GM23248 (cell line): ENCODE measurements around the gene NLK. TPM values are rescaled to one million over a fixed set of nuclear protein-coding genes. Genes with fewer than 3 reads are reported as not detected.

ENCODE experiments used
- DNase-seq: peaks from one replicate; pipeline ENCODE4 v3.0.0-alpha.2; 2015
- H2AFZ ChIP-seq: fragments of 200-600 bp; sonication (generic); 2 replicates; pipeline ENCODE4 v1.6.1; 2016; ENCODE audit warnings: antibody characterized with exemption
- H3F3A ChIP-seq: fragments of 200-600 bp; sonication (generic); 2 replicates; pipeline ENCODE4 v1.6.1; 2016; ENCODE audit warnings: mild to moderate bottlenecking, antibody characterized with exemption, mixed run types; ENCODE audit not compliant: insufficient read depth
- H3K27ac ChIP-seq: fragments of 200-600 bp; sonication (generic); 2 replicates; pipeline ENCODE4 v1.5.1; 2016; ENCODE audit warnings: mild to moderate bottlenecking
- H3K27me3 ChIP-seq: fragments of 200-600 bp; sonication (generic); replicated peaks from 2 replicates; pipeline ENCODE4 v1.6.1; 2016; ENCODE audit warnings: mild to moderate bottlenecking; ENCODE audit not compliant: insufficient read depth
- H3K36me3 ChIP-seq: fragments of 200-600 bp; sonication (generic); 2 replicates; pipeline ENCODE4 v1.6.1; 2016; ENCODE audit warnings: low read depth, mild to moderate bottlenecking
- H3K4me1 ChIP-seq: fragments of 200-600 bp; sonication (generic); 2 replicates; pipeline ENCODE4 v1.6.1; 2016; ENCODE audit warnings: mild to moderate bottlenecking; ENCODE audit not compliant: insufficient read depth
- H3K4me2 ChIP-seq: fragments of 200-600 bp; sonication (generic); one replicate; pipeline ENCODE4 v1.6.1; 2016; ENCODE audit warnings: mild to moderate bottlenecking; ENCODE audit not compliant: unreplicated experiment
- H3K4me3 ChIP-seq: fragments of 200-600 bp; sonication (generic); 2 replicates; pipeline ENCODE4 v1.5.1; 2016; ENCODE audit warnings: mild to moderate bottlenecking
- H3K79me2 ChIP-seq: fragments of 200-600 bp; sonication (generic); 2 replicates; pipeline ENCODE4 v1.6.1; 2016; ENCODE audit warnings: mild to moderate bottlenecking; ENCODE audit not compliant: insufficient read depth
- H3K9ac ChIP-seq: fragments of 200-600 bp; sonication (generic); 2 replicates; pipeline ENCODE4 v1.6.1; 2016; ENCODE audit warnings: mild to moderate bottlenecking
- H3K9me2 ChIP-seq: fragments of 200-600 bp; sonication (generic); 2 replicates; pipeline ENCODE4 v1.6.1; 2016; ENCODE audit warnings: mixed run types, mild to moderate bottlenecking, moderate library complexity; ENCODE audit not compliant: insufficient read depth
- H3K9me3 ChIP-seq: fragments of 200-600 bp; sonication (generic); one replicate; pipeline ENCODE4 v1.6.1; 2017; ENCODE audit warnings: low read depth
- H4K20me1 ChIP-seq: fragments of 200-600 bp; sonication (generic); 2 replicates; pipeline ENCODE4 v1.6.0; 2016; ENCODE audit not compliant: insufficient read depth
- EZH2 ChIP-seq: fragments of 200-600 bp; sonication (generic); IDR thresholded peaks from 2 replicates; pipeline ENCODE4 v1.6.1; 2018; ENCODE audit warnings: antibody characterized with exemption, mild to moderate bottlenecking; ENCODE audit not compliant: insufficient read depth, poor library complexity, severe bottlenecking
- EZH2phosphoT487 ChIP-seq: fragments of 200-600 bp; sonication (generic); IDR thresholded peaks from 2 replicates; pipeline ENCODE4 v1.6.1; 2018; ENCODE audit warnings: antibody characterized with exemption, moderate library complexity, mild to moderate bottlenecking, low read depth; ENCODE audit not compliant: insufficient read depth
- WGBS, 2 experiments: methylation state at CpG; one replicate each; pipeline ENCODE4 v1.1.6; 2015 to 2017; ENCODE audit warnings: low lambda C conversion rate in 2 of 2, low coverage in 1 of 2; ENCODE audit errors: missing lambda C conversion rate in 2 of 2; 5-methylcytosine and 5-hydroxymethylcytosine counted together
- in situ Hi-C: fragments of 300-500 bp; cut with MboI; formaldehyde crosslinking; loops from 2 replicates; pipeline ENCODE4 v1.15.0; 2020
- polyA plus RNA-seq: library from polyadenylated mRNA; unstranded; fragments of >200 nt; fragmentation: Nextera tagmentation; extraction: Ambion mirVana; gene quantifications from 2 replicates; pipeline ENCODE4 v1.2.1, GENCODE V29; 2016
- total RNA-seq: library from RNA; depleted of rRNA; stranded (reverse); fragments of >200 nt; shearing (Covaris generic); gene quantifications from 2 replicates; pipeline ENCODE4 v1.2.3, GENCODE V29; 2014; rRNA removed

NLK gene
- 11.4 and 17.6 TPM in 2 replicates for total RNA-seq
- polyA plus RNA-seq, result 3.8 and 4.1 TPM in 2 replicates

DNA sequence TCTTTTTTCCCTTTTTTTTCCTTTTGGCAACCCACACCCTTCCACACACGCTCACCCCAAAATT, at the start of gene NLK:
TSS of gene NLK (plus strand) at position 21 of the 64 bp plus-strand sequence. CDS start 197 bp downstream, outside the sequence.
- Histone ChIP-seq H3K4me2 (peak within 1 kb of the TSS; percentile 79), H2AFZ (peak within 1 kb of the TSS; percentile 50), H3K9ac (peak within 1 kb of the TSS; percentile 76), H3K4me1 (peaks cover 41% of the 10 kb centered on the region), H3K27ac (no peak within 1 kb of the TSS), H3K4me3 (peak within 1 kb of the TSS; percentile 69), H3F3A (peaks cover 33% of the 10 kb centered on the region), H3K36me3 (no peaks in the 10 kb centered on the region; the same call in 1 of the 2 replicates), H3K79me2 (peaks cover 57% of the 10 kb centered on the region), H3K9me2 (no peaks in the 10 kb centered on the region), H4K20me1 (0 out of 2 replicates have a peak, but pooled peaks cover 4% of the 10 kb centered on the region), H3K9me3 (no peaks in the 10 kb centered on the region), H3K27me3 (no peaks in the 10 kb centered on the region)
- TF ChIP-seq EZH2phosphoT487, result no peak
- no peak for TF ChIP-seq EZH2
- 46 to 75% methylated on average over 1 of the region's 1 CpG for WGBS, 2 experiments
- DNase-seq, result no peak
- in situ Hi-C loops, result no loop called here

DNA sequence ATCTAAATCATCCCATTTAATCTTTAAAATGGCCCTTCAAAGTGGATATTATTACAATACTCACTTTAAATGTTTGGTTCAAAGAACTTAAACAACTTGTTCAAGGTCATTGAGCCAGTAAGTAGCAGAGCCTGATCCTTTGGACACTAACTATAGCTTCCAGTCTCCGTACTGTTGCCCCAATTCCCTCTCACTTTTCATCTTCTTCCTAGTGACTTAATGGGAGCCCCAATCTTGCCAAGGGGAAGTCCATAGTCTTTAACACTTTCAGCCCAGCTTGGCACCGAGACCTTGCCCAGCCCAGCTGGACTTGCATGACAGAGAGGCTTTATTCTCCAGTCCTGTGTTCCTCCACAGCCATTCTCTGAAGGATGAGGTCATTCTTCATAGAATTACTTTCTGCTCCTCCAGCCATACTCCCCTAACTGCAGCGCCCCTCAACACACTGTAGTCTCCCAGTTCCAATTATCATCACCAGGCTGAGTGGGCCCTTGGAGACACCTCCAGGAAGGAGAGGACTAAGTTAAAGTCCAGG, 49.2 kb upstream of the NLK start:
- no peak for TF ChIP-seq EZH2phosphoT487
- no peak overlapping the region for H3K4me3 ChIP-seq
- H3F3A ChIP-seq, result no peaks in the 10 kb centered on the region
- no peak overlapping the region for H2AFZ ChIP-seq
- WGBS, 2 experiments, result 62 to 65% methylated on average over 3 of the region's 3 CpGs
- H3K79me2 ChIP-seq, result no peaks in the 10 kb centered on the region
- no peak overlapping the region for H3K4me2 ChIP-seq
- H3K4me1 ChIP-seq, result no peaks in the 10 kb centered on the region
- no peaks in the 10 kb centered on the region for H3K36me3 ChIP-seq
- DNase-seq, result no peak
- no peaks in the 10 kb centered on the region for H3K9me2 ChIP-seq
- no peak overlapping the region for H3K27ac ChIP-seq
- no peaks in the 10 kb centered on the region for H3K27me3 ChIP-seq
- no peaks in the 10 kb centered on the region for H3K9me3 ChIP-seq
- H3K9ac ChIP-seq, result no peak overlapping the region
- in situ Hi-C loops, result no loop called here
- H4K20me1 ChIP-seq, result no peaks in the 10 kb centered on the region

DNA sequence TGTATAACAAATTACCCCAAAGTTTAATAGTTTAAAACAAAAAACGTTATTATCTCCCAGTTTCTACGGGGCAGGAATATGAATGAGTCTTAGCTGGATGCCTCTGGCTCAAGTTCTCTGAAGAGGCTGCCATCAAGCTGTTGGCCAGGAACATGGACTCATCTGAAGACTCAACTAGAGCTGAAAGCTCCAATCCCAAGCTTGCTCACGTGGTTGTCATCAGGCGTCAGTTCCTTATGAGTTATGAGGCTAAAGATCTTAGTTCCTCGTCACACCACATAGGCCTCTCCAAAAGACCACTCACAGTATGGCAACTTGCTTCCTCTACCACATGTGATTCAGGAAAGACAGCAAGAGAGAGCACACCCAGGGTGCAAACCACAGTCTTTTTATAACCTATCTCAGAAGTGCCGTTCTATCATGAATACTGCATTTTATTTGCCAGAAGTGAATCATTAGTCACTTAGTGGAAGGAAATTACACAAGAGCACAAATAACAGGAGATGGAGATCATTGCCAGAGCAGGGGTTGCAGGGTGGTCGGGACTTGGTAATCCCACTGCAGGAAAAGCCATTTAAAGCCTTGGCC, 48.7 kb upstream of the NLK start:
- H3K4me1 ChIP-seq, result no peaks in the 10 kb centered on the region
- 67 to 73% methylated on average over 7 of the region's 7 CpGs for WGBS, 2 experiments
- H3K9me3 ChIP-seq, result no peaks in the 10 kb centered on the region
- H3K27ac ChIP-seq, result no peak overlapping the region
- no peaks in the 10 kb centered on the region for H3K9me2 ChIP-seq
- H3F3A ChIP-seq, result no peaks in the 10 kb centered on the region
- H2AFZ ChIP-seq, result no peak overlapping the region
- TF ChIP-seq EZH2, result no peak
- no peak for TF ChIP-seq EZH2phosphoT487
- no peaks in the 10 kb centered on the region for H3K27me3 ChIP-seq
- in situ Hi-C loops, result no loop called here
- no peak overlapping the region for H3K9ac ChIP-seq
- DNase-seq, result no peak
- H3K79me2 ChIP-seq, result no peaks in the 10 kb centered on the region
- no peak overlapping the region for H3K4me2 ChIP-seq
- H3K36me3 ChIP-seq, result no peaks in the 10 kb centered on the region
- no peaks in the 10 kb centered on the region for H4K20me1 ChIP-seq
- no peak overlapping the region for H3K4me3 ChIP-seq

DNA sequence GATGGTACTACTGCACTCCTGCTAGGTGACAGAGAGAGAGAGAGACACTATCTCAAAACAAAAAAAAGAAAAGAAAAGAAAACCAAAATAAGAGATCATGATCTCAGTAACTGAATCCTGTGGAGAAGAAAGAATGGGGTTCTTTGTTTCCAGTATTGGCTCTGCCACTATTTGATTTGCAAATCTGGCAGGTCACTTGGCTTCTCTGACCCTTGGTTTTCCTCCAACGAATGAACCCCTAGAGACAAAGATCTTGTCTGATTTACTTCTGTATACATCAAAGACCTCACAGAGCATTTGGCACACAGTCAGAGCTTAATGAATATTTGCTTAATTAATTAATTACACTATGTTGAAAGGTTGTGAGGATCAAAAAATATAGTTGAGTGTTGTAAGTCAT, 47.9 kb upstream of the NLK start:
- no peaks in the 10 kb centered on the region for H3K36me3 ChIP-seq
- no peak for DNase-seq
- H3K4me1 ChIP-seq, result no peaks in the 10 kb centered on the region
- WGBS, 2 experiments, result 0 to 3% methylated on average over 1 of the region's 1 CpG
- in situ Hi-C loops, result no loop called here
- no peaks in the 10 kb centered on the region for H4K20me1 ChIP-seq
- H3K4me2 ChIP-seq, result no peak overlapping the region
- H2AFZ ChIP-seq, result no peak overlapping the region
- no peaks in the 10 kb centered on the region for H3K79me2 ChIP-seq
- H3K27me3 ChIP-seq, result no peaks in the 10 kb centered on the region
- H3K9ac ChIP-seq, result no peak overlapping the region
- H3K27ac ChIP-seq, result no peak overlapping the region
- H3F3A ChIP-seq, result no peaks in the 10 kb centered on the region
- no peak overlapping the region for H3K4me3 ChIP-seq
- TF ChIP-seq EZH2phosphoT487 (no peak), EZH2 (no peak)
- H3K9me3 ChIP-seq, result no peaks in the 10 kb centered on the region
- H3K9me2 ChIP-seq, result no peaks in the 10 kb centered on the region

GRCh38 chr17:27995554-27995953, 46.9 kb upstream of the NLK start:
- Histone ChIP-seq H3K4me2 (no peak overlapping the region), H3K79me2 (no peaks in the 10 kb centered on the region), H3K4me1 (no peaks in the 10 kb centered on the region), H3K36me3 (no peaks in the 10 kb centered on the region), H3K27ac (no peak overlapping the region), H3K27me3 (no peaks in the 10 kb centered on the region), H3K9me3 (no peaks in the 10 kb centered on the region), H3K4me3 (no peak overlapping the region), H3F3A (no peaks in the 10 kb centered on the region), H3K9ac (no peak overlapping the region), H2AFZ (no peak overlapping the region), H3K9me2 (no peaks in the 10 kb centered on the region), H4K20me1 (no peaks in the 10 kb centered on the region)
- in situ Hi-C loops, result no loop called here
- TF ChIP-seq EZH2 (no peak), EZH2phosphoT487 (no peak)
- no peak for DNase-seq
- WGBS, 2 experiments, result 43 to 52% methylated on average over 1 of the region's 1 CpG
